GM21825 (cell line): ENCODE measurements around the gene GLP1R.

Experiments used
- ATAC-seq: cut with Tn5 transposase; IDR thresholded peaks from one replicate; pipeline ENCODE4 v1.9.1; 2021; ENCODE audit warnings: mild to moderate bottlenecking, moderate library complexity; ENCODE audit not compliant: unreplicated experiment

Gene GLP1R

GRCh38 chr6:39048481-39049399, at the start of gene GLP1R:
GLP1R (plus strand) TSS chr6:39048781; CDS start chr6:39048841, 60 bp downstream.
- ATAC-seq = no peak

DNA sequence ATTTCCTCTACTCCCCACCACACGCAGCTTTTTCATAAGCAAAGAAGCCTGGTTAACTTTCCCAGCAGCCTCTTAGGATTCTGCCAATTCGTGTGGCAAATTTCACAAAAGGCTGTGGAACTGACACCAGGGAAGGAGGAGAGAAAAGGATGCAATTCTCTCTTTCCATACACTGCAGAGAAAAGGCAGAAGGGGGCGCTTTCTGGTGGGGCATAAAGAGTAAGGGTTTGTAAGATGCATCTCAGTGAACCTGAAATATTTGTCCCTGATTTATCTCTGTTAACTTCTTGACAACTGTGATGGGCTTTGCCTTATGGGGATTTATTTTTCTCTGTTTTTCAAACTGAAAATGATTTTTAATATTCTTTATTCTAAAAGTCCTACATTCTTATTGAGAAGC, 45.5 kb upstream of the GLP1R start:
- no peak for ATAC-seq

- ATAC-seq = no peak
Observed at GRCh38 chr6:39003492-39003891, 45.1 kb upstream of the GLP1R start.

- no peak for ATAC-seq
Observed at GRCh38 chr6:39004801-39005200, 43.8 kb upstream of the GLP1R start.

GRCh38 chr6:39005774-39006173, 42.8 kb upstream of the GLP1R start:
- no peak for ATAC-seq

DNA sequence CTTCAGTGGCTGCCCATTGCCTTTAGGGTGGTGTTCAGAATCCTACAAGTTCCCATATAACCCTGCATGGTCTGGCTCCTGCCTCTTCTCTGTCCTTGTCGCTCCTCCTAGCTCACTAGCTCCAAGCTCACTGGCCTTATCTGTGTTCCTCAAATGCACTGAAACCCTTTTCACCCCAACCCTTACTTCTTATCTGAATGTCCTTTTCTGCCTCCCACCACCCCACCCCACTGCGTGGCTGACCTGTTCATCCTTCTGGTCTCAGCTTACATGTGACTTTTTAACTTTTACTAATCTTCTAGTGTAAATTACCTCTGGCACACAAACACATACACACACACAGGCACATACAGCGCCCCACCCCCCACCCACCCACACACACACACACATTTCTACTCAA, 41.0 kb upstream of the GLP1R start:
- no peak for ATAC-seq

GRCh38 chr6:39008737-39009136, 39.8 kb upstream of the GLP1R start:
- ATAC-seq = no peak

GRCh38 chr6:39009476-39009875, 39.1 kb upstream of the GLP1R start:
- ATAC-seq = no peak

GRCh38 chr6:39016839-39017546, 31.6 kb upstream of the GLP1R start:
- ATAC-seq = no peak

- ATAC-seq = no peak
Observed at GRCh38 chr6:39017547-39017880, 31.1 kb upstream of the GLP1R start.

DNA sequence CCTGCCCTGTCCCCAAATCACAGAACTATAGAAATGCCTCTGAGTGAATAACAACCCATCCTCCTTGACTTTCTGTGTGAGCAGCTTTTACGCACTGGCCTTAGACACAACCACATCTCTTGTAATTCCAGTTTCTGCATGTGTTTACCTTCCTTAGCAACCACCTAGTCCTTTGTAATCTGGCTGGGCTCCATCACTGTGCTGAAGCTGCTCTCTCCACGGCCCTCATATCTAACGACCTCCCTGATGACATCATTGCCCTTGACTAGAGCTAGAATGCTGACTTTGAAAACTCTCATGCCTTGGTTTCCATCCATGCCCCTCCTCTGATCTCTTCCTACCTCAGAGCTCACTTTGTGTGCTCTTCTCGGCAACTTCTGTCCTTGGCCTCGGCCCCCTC, 30.5 kb upstream of the GLP1R start:
- ATAC-seq = no peak

DNA sequence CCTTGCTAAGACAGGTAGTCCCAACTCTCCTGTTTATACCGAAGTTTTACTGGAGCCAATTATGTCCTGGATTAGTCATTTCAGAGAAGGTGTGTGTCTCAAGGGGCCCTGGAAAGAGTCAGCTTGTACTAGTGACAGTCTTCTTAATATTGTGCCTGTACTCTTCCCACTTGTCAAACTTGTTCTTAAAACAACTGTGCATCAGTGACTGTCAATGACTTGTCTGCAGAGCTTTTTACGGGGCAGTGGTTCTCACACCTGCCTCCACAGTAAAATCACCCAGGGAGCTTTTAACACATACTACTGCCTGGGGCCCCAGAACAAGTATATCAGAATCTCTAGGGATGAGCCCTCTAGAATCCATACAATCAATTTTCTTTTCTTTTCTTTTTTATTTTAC, 28.4 kb upstream of the GLP1R start:
- no peak for ATAC-seq

GRCh38 chr6:39021041-39021440, 27.5 kb upstream of the GLP1R start:
- no peak for ATAC-seq

DNA sequence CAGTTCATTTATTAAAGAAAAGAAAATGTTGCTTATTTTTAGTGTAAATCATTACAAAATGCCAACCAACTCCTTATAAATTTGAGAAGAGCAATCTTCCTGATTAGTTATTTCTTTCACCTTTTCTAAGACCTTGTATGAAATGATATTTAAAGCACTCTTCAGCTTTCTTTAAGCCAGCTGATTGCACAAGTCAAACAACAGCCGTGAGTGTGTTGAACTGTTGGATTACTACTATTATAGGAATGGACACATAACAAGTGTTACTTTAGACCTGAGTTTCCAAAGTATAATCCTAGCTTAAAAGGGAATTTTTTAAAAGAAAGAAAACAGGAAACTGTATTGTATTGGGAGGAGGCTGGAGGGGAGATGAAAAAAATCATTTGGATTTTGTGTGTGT, 26.8 kb upstream of the GLP1R start:
- ATAC-seq = no peak

GRCh38 chr6:39026175-39026574, 22.4 kb upstream of the GLP1R start:
- no peak for ATAC-seq

DNA sequence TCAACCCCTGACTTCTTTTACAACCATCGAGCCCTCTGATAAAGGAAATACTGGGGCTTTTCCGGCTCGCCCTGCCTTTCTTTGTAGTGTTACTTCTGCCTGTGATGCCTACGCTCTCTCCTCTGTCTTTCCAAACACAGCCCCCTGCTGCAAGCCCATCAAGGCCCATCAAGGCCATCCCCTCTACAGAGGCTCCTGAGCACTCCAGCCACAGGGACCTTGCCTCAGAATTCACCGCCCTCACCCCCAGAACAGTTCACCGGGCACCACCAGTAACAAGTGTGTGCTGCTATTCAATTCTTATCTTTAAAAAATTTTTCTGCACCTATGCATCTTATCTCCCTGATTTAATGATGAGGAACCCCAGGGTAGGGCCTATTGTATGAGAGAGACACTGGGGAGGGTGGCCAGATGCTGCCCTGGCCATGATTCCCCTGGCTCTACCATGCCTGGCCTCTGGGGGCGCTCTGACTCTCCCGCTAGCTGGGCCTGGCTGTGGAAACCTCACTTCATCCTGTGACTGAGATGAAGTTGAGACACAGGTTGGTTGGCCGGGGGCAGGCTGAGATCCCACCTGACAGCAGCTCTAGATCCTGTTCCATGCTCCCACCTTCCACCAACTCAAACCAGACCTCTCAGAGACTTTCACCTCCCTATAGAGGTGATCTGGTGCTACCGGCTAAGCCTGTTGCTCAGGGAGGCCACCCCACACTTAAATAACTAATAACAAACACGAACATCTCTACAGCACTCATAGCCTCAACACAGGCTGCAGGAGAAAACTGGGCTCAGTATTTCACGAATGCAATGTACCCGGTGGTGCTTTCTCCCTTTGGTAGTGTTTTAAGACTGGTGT, 19.2 kb upstream of the GLP1R start:
- ATAC-seq = no peak

- ATAC-seq = no peak
Observed at GRCh38 chr6:39035681-39036080, 12.9 kb upstream of the GLP1R start.

GRCh38 chr6:39037082-39037508, 11.5 kb upstream of the GLP1R start:
- no peak for ATAC-seq

DNA sequence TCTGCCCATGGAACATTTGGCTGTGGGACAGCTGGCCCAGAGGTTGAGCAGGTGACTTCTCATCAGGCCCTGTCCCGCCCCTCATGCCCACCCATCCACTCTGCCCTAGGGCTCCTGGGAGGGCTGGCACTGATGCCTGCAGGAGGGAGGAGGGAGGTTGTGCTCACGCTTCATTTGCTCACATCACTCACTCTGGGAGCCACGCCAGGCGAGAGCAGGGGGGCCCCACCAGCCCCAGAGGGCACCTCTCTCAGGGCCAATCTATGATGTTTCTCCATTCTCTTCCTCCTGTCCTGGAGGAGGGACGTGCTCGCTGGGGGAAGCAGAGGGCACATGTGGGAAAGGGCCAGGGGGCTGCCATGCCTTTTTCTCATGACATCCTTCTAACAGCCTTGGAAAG, 10.9 kb upstream of the GLP1R start:
- ATAC-seq = no peak

- ATAC-seq = no peak
Observed at GRCh38 chr6:39040080-39040673, 8.4 kb upstream of the GLP1R start.

- ATAC-seq = no peak
Observed at GRCh38 chr6:39041072-39041471, 7.5 kb upstream of the GLP1R start.
